H7 (cell line): ENCODE data around the gene PLEKHJ1. TPM values are rescaled to one million over a fixed set of nuclear protein-coding genes. Genes with fewer than 3 reads are reported as not detected.
"Not testable (repeated sequence)": the region's sequence is repeated elsewhere in the genome, so short reads cannot be mapped to it uniquely, and the experiment has no call there.

Experiments
- DNase-seq: peaks from one replicate; pipeline ENCODE4 v3.0.0; 2012
- H3K27me3 ChIP-seq: 2 replicates; pipeline ENCODE4 v1.6.0; 2011; ENCODE audit warnings: mild to moderate bottlenecking, low read length; ENCODE audit not compliant: control insufficient read depth, insufficient read depth
- H3K36me3 ChIP-seq: replicated peaks from 2 replicates; pipeline ENCODE4 v1.5.1; 2011; ENCODE audit warnings: low read length; ENCODE audit not compliant: control insufficient read depth, insufficient read depth
- H3K4me3 ChIP-seq: 2 replicates; pipeline ENCODE4 v1.5.1; 2011; ENCODE audit warnings: low read depth, mild to moderate bottlenecking, control low read depth, low read length, moderate library complexity; ENCODE audit not compliant: insufficient read depth
- total RNA-seq: library from RNA; depleted of rRNA; stranded (reverse); fragments of >200 nt; shearing (Covaris generic); gene quantifications from 2 replicates; pipeline ENCODE4 v1.2.3, GENCODE V29; 2014; rRNA removed

Gene PLEKHJ1, protein sequence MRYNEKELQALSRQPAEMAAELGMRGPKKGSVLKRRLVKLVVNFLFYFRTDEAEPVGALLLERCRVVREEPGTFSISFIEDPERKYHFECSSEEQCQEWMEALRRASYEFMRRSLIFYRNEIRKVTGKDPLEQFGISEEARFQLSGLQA
- 269 and 295 TPM in 2 replicates for total RNA-seq

DNA sequence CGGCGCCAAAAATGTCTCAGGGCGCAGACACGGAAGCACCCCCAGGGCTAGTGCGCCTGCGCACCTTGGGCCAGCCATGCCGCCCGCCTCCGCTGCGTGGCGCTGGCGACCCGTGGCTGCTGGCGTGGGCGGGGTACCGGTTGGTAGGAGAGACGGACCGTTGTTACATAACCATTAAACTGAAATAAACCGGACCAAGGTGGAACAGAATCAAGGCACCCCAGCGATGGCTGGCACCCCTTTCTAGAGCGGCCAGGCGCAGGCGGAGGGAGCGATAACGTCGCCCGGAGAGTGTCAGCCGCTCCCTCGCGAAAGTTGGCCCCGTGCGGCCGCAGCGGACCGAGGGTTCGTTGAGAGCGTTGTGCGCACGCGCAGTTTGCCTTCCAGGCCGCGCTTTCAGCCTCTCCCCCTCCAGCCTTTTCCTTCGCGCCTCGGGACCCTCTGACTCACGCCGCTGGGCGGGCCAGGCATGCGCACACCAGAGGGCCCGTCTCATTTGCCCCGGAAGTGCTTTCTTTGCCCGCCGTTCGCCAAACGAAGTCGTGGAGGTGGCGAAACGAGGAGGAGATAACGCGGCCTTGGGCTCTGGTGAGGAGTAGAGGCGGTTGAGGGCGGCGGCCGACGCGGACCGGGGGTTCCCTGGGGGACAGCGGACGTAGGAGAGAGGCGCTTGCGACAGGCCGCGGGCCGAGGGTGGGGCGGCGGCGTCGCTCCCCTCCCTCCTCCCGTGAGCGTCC is at the start of gene PLEKHJ1, which contains the start of gene SF3A2:
Gene PLEKHJ1 (minus strand): TSS at position 16 of the 737 bp plus-strand sequence. CDS start 81 bp downstream, outside the sequence.
Gene SF3A2 (plus strand): TSS at position 511 of the 737 bp plus-strand sequence. CDS start 6,595 bp downstream, outside the sequence.
- Histone ChIP-seq H3K36me3 (peaks cover 3% of the 10 kb centered on the region), H3K4me3 (peak within 1 kb of the TSS; percentile 93), H3K27me3 (no peaks in the 10 kb centered on the region)
- DNase-seq = peak; percentile 100

DNA sequence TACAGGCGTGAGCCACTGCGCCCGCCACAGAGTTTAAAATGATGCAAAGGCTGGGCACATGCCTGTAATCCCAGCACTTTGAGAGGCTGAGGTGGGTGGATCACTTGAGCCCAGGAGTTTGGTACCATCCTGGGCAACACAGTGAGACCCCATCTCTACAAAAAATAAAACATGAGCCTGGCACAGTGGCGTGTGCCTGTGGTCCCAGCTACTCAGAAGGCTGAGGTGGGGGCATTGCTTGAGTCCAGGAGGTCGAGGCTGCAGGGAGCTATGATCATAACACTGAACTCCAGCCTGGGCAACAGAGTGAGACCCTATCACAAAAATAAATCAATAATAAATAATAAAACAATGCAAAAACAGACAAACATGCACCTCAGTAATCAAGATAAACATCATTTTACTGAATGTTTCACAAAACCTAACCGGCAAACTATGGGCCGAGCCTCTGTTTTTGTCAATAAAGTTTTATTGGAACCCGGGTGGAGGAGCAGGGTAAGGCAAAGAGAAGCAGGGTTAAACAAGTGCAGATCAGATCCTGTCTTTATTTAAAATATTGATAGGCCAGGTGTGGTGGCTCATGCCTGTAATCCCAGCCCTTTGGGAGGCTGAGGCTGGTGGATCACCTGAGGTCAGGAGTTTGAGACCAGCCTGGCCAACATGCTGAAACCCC is 47.8 kb upstream of the PLEKHJ1 start:
- Histone ChIP-seq H3K36me3 (no peaks in the 10 kb centered on the region), H3K4me3 (no peak overlapping the region), H3K27me3 (peaks cover 14% of the 10 kb centered on the region)
- DNase-seq = no peak

DNA sequence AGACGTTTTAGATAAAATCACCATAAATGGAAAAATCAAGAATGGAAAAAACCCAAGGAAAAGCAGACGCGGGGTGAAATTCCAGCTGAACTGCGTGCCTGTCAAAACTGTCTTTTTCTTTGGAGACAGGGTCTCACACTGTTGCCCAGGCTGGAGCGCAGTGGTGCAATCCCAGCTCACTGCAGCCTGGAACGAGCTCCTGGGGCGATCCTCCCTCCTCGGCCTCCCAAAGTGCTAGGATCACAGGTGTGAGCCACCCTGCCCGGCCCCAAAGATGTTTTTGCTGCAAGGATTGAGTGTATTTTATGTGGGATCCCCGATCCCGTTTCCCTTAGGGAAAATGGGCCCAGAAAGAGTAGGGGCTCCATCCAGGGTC is 46.7 kb upstream of the PLEKHJ1 start:
- no peaks in the 10 kb centered on the region for H3K36me3 ChIP-seq
- no peak overlapping the region; the same call in 1 of the 2 replicates for H3K4me3 ChIP-seq
- DNase-seq = no peak
- H3K27me3 ChIP-seq = peaks cover 10% of the 10 kb centered on the region

DNA sequence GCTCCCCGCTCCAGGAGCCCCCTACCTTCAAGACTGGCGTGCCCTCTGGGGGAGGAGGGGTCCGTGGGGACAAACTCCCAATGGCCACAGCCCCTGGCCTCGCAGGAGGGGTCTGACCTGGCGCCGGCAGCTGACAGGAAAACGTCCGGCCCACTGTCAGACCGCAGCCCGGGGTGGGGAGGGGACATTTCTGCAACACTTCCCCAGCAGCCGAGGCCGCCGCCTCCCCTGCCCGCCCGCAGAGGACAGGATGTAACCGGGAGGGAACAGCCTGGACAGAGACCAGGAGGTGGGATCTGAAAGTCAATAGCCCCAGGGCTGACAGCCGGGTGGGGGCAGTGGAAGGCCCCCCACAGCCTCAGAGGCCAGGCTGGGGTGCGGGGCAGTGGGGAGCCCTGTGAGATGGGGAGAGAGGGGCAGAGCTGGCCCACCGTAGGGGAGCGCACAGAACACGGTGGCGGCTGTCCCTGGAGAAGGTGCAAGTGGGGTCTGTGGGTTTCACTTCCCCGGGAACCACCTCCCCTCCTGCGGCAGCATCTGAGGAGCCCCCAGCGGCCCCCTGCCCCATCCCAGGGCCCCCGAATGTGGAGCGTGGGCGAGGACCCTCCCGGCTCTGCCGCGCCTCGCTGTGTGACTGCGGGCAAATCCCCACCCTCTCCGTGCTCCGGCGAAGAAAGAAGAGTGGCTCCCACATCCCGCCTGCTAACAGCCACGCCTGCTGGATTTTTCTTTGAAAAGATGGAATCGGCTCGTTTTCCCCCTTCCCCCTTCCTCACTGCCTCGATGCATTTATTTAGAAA is 46.1 kb upstream of the PLEKHJ1 start, which contains the start of gene PEAK3:
Gene PEAK3 (minus strand): TSS at position 114 of the 800 bp plus-strand sequence. CDS start 1,244 bp downstream, outside the sequence.
- DNase-seq = peak; percentile 90
- H3K27me3 ChIP-seq = peaks cover 10% of the 10 kb centered on the region
- H3K4me3 ChIP-seq = peak within 1 kb of the TSS; percentile 45

DNA sequence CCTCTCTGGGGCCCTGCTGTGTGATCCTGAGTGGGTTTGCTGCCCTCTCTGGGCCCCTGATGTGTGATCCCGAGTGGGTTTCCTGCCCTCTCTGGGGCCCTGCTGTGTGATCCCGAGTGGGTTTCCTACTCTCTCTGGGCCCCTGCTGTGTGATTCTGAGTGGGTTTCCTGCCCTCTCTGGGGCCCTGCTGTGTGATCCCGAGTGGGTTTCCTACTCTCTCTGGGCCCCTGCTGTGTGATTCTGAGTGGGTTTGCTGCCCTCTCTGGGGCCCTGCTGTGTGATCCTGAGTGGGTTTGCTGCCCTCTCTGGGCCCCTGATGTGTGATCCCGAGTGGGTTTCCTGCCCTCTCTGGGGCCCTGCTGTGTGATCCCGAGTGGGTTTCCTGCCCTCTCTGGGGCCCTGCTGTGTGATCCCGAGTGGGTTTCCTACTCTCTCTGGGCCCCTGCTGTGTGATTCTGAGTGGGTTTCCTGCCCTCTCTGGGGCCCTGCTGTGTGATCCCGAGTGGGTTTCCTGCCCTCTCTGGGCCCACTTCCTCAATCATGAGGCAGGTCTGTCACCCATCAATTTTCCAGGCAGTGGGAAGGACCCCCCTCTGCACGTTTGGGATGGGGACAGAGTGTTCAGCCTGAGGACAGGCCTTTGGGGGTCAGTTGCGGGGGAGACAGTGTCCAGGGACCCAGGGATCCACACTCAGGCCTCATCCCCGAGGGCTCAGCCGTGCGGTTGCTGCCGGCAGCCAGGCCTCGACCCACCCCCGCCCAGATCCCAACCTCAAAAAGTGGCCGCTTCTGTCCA is 45.3 kb upstream of the PLEKHJ1 start:
- H3K27me3 ChIP-seq, H3K36me3 ChIP-seq, DNase-seq: not testable (repeated sequence)
- peak overlapping the region; percentile 45 for H3K4me3 ChIP-seq

More for the DNA sequence above, 46.1 kb upstream of the PLEKHJ1 start, which contains the start of gene PEAK3:
- H3K36me3 ChIP-seq = no peaks in the 10 kb centered on the region

DNA sequence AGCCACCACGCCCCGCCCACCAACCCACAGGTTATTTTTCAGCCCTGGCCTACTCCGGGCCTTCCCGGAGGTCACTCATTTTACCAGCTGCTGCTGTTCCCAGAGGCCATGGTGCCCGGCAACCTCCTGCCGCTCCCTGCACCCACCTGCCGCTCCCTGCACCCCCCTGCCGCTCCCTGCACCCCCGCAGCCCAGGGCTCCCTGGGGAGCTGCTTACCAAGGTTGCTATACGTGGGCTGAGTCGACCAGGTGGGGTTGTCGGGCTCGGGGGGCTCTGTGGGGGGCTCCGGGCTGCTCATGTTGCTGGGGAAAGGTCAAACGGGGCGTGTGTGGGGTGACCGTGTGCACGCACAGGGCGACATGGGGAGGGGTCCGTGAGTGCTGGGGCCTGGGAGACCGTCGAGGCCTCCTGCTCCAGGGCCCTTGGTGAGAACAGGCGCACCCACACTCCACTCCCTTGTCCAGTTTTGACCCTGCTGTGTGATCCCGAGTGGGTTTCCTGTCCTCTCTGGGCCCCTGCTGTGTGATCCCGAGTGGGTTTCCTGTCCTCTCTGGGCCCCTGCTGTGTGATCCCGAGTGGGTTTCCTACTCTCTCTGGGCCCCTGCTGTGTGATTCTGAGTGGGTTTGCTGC is 44.6 kb upstream of the PLEKHJ1 start:
- DNase-seq = peak; percentile 70
- Histone ChIP-seq H3K36me3 (no peaks in the 10 kb centered on the region), H3K4me3 (no peak overlapping the region), H3K27me3 (peaks cover 10% of the 10 kb centered on the region)

DNA sequence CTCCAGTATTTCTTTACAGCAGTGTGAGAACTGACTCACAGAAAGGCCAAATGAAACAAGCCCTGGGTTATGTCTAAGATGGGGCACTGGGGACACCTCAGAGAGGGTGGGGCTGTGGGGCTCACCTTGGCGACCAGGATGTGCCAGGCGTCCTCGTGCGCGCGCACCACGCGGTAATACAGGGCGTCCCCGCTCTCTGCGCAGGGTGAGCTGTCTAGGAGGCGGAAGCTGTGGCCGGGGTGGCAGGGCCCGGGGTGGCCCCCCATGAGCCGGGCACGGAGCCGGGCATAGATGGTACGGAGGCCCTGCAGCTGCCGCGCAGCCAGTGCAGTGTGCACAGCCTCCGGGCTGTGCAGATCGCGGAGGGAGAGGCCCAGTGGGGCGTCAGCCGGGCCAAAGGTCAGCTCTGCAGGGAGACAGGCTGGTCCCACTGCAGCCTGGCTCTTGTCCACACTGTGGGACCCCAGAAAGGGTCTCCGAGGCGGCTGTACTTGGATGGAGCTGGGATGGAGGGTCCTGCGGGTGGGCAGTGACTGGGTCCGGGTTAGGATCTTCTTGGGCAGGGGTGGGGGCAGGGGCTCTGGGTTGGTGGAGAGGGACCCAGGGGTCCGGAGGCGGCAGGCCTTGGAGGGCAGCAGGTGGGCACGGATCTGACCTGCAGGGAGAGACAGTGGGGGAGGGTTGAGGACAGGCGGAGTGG is 42.5 kb upstream of the PLEKHJ1 start:
- Histone ChIP-seq H3K36me3 (peaks cover 1% of the 10 kb centered on the region), H3K27me3 (peaks cover 10% of the 10 kb centered on the region), H3K4me3 (no peak overlapping the region)
- peak; percentile 65 for DNase-seq

DNA sequence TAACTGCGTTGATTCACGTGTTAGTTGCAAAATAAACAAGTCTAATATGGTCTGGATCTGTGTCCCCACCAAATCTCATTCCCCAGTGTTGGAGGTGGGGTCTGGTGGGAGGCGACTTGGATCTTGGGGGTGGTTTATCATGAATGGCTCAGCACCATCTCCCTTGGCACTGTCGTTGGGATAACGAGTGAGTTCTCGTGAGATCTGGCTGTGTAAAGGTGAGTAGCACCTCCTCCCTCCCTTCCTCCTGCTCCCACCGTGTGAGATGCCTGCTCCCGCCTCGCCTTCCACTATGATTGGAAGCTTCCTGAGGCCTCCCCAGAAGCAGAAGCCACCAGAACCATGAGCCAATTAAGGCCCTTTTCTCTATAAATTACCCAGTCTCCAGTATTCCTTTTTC is 41.0 kb upstream of the PLEKHJ1 start:
- DNase-seq = no peak
- H3K27me3 ChIP-seq = no peaks in the 10 kb centered on the region; the same call in none of the 2 replicates
- peaks cover 4% of the 10 kb centered on the region for H3K36me3 ChIP-seq
- no peak overlapping the region for H3K4me3 ChIP-seq

DNA sequence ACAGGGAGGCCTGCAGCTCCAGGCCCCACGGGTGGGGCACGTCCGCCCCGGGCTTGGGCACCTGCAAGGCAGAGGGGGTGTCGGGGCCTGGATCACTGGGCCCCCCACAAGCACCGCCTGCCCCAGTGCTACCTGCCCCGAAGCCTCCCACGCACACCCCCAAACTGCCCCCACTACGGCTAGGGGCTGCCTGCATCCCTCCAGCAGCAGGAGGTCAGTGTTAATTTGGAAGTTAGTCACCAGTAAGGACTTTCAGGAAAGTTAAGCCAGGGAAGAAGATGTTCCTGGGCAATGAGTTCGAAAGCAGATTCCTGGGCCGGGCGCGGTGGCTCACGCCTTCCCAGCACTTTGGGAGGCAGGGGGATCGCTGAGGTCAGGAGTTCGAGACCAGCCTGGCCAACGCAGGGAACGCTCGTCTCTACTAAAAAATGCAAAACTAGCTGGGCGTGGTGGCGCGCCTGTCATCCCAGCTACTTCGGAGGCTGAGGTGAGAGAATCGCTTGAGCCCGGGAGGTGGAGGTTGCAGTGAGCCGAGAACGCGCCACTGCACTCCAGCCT is 40.4 kb upstream of the PLEKHJ1 start:
- DNase-seq = no peak
- Histone ChIP-seq H3K36me3 (peaks cover 7% of the 10 kb centered on the region), H3K27me3 (no peaks in the 10 kb centered on the region), H3K4me3 (no peak overlapping the region)

DNA sequence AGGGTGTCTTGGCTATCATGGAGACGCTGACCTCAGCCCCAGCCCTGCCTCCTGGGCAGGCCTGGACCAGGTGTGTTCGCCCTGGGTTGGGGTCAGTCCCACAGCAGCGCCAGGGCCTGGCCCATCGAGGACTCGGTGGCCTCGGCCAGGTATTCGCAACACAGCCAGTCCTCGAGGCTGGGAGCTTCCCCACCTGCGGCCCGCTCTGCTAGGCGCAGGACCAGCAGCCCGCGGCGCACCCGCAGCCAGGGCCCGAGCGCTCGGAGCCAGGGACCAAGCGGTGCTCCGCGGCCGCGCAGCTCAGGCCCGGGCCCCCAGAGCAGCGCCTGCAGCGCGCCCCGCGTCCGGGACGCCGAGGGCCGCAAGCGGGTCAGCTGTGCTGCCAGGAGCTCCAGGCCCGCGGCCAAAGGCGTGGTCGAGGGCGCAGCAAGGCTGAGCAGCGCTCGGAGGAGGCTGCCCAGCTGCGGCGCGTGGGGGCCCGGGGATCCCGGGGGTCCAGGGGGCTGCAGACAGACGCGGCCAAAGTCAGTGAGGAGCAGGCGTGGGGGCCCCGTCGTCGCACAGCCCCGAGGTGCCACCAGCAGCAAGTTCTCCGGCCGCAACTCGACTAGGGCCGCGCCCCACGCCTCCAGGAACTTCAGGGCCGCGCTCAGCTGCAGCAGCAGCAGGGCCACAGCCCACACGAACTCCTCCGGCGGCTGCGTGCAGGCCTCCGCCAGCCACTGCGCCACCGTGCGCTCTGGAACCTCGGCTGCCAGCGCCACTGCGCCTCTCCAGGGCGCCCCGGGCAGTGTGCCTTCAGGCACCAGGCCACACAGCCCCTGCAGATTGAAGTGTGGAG is 39.7 kb upstream of the PLEKHJ1 start:
- H3K36me3 ChIP-seq = peaks cover 9% of the 10 kb centered on the region
- H3K4me3 ChIP-seq = no peak overlapping the region
- H3K27me3 ChIP-seq = no peaks in the 10 kb centered on the region
- DNase-seq = peak; percentile 78

DNA sequence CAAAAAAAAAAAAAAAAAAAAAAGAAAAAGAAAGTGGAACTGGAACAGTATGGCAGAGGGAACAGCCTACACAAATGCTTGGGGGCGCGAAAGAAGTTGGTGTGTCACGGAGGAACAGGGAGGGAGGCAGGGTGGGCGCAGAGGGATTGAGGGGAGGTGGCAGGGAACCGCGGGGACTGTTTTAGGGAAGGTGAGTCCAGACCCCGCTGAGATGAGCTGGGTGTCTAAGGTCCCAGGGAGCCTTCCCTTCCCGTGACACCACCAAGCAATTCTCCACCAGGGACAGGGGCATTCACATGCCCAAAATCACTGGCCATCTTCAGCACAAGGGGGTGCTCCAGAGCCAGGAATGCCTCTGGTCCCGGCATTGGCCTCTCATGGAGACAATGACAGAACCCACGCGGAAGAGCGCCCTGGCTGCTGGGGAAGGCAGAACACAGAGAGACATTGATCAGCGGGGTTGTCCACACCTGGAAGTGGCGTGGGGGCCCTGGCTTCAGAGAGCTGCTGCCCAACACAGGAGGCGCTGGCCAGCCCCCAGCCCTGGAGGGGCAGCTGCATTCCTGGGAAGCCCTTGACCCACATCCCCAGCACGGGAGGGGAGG is 38.9 kb upstream of the PLEKHJ1 start:
- peak; percentile 92 for DNase-seq
- Histone ChIP-seq H3K36me3 (peaks cover 9% of the 10 kb centered on the region), H3K27me3 (no peaks in the 10 kb centered on the region), H3K4me3 (no peak overlapping the region)
